HCT116 (cell line): ENCODE measurements around the gene THSD7A. TPM values are rescaled to one million over a fixed set of nuclear protein-coding genes. Genes with fewer than 3 reads are reported as not detected.

ENCODE experiments used
- ATAC-seq: fragments of 200-7000 bp; cut with Tn5 transposase; 2 replicates; pipeline ENCODE4 v1.9.1; 2020; ENCODE audit warnings: mild to moderate bottlenecking, moderate library complexity
- BruUV-seq: library from RNA; stranded (reverse); fragments of 400-500 nt; replicated peaks from 2 replicates; lab custom pipeline; 2021; lab: Mats Ljungman, UMichigan
- CTCF ChIA-PET: fragments of 300-600 bp; sonication (Branson Sonifier 250); formaldehyde crosslinking; loops from one replicate; lab custom pipeline; 2021; ENCODE audit warnings: antibody characterized with exemption; lab: Charles Lee
- POLR2A ChIA-PET: fragments of 300-600, 350-600 bp; sonication (Branson Sonifier 250); formaldehyde crosslinking; loops from one replicate; lab custom pipeline; 2021; ENCODE audit warnings: antibody characterized with exemption; lab: Charles Lee
- RAD21 ChIA-PET, 2 experiments: fragments of 300-600 bp; sonication (Branson Sonifier 250); formaldehyde crosslinking; loops; one replicate each; lab custom pipeline; 2023; ENCODE audit warnings: low total read pairs in 2 of 2; ENCODE audit not compliant: uncharacterized antibody in 2 of 2, unreplicated experiment in 2 of 2, low non-redundant PET in 1 of 2; lab: Charles Lee
- DNase-seq: peaks from one replicate; pipeline ENCODE4 v3.0.0-alpha.2; 2010; ENCODE audit warnings: low read depth, low spot score
- H2AFZ ChIP-seq: fragments of 200-600 bp; shearing (Covaris generic), sonication (generic); 2 replicates; pipeline ENCODE4 v1.6.1; 2017; ENCODE audit warnings: low read depth, mixed run types, mixed read lengths, antibody characterized with exemption, low read length; ENCODE audit not compliant: poor library complexity, severe bottlenecking
- H3K27ac ChIP-seq: 2 replicates; pipeline ENCODE4 v1.5.1; 2012; ENCODE audit warnings: low read depth, low read length
- H3K27me3 ChIP-seq: fragments of 200-600 bp; sonication (generic); 2 replicates; pipeline ENCODE4 v1.6.1; 2016; ENCODE audit warnings: mixed run types, low read length, mixed read lengths; ENCODE audit not compliant: insufficient read depth
- H3K36me3 ChIP-seq, 2 experiments: fragments of 200-500 bp in 1 of 2; fragments of 200-600 bp in 1 of 2; sonication (Bioruptor generic) in 1 of 2; sonication (generic) in 1 of 2; 2 replicates each; pipeline versions ENCODE4 v1.5.1 to v1.6.1; 2014 to 2016; ENCODE audit warnings: low read length in 2 of 2, inconsistent platforms in 1 of 2, mixed read lengths in 1 of 2, mixed run types in 1 of 2; ENCODE audit not compliant: insufficient read depth in 2 of 2, control insufficient read depth in 1 of 2
- H3K4me1 ChIP-seq, 2 experiments: fragments of 200-600 bp in 1 of 2; sonication (generic) in 1 of 2; 2 replicates each; pipeline versions ENCODE4 v1.5.1 to v1.6.1; 2012 to 2017; ENCODE audit warnings: low read length in 2 of 2, inconsistent platforms in 1 of 2, mild to moderate bottlenecking in 1 of 2, mixed read lengths in 1 of 2, mixed run types in 1 of 2, moderate library complexity in 1 of 2; ENCODE audit not compliant: insufficient read depth in 2 of 2, control insufficient read depth in 1 of 2
- H3K4me2 ChIP-seq: fragments of 200-600 bp; sonication (generic); 2 replicates; pipeline ENCODE4 v1.6.1; 2017; ENCODE audit warnings: mixed run types, low read length, mixed read lengths
- H3K4me3 ChIP-seq, 2 experiments: fragments of 200-600 bp in 1 of 2; sonication (generic) in 1 of 2; replicated peaks in 1 of 2; 2 replicates each; pipeline ENCODE4 v1.5.1; 2011 to 2016; ENCODE audit warnings: low read length in 2 of 2, control low read depth in 1 of 2, low read depth in 1 of 2, mild to moderate bottlenecking in 1 of 2, mixed read lengths in 1 of 2, mixed run types in 1 of 2
- H3K79me2 ChIP-seq: fragments of 200-600 bp; sonication (generic); 2 replicates; pipeline ENCODE4 v1.6.1; 2017; ENCODE audit warnings: mild to moderate bottlenecking, mixed run types, low read length, moderate library complexity, mixed read lengths; ENCODE audit not compliant: insufficient read depth
- H3K9ac ChIP-seq: fragments of 200-600 bp; sonication (generic); 2 replicates; pipeline ENCODE4 v1.6.1; 2016; ENCODE audit warnings: low read length, mixed read lengths
- H3K9me2 ChIP-seq: fragments of 200-600 bp; sonication (generic), shearing (Covaris generic); 2 replicates; pipeline ENCODE4 v1.6.1; 2017; ENCODE audit warnings: mixed run types, mild to moderate bottlenecking, moderate library complexity; ENCODE audit not compliant: insufficient read depth
- H3K9me3 ChIP-seq, 2 experiments: fragments of 200-500 bp in 1 of 2; fragments of 200-600 bp in 1 of 2; sonication (Bioruptor generic) in 1 of 2; sonication (generic) in 1 of 2; 2 replicates each; pipeline ENCODE4 v1.6.1; 2014 to 2017; ENCODE audit warnings: low read length in 2 of 2, mixed read lengths in 2 of 2, inconsistent platforms in 1 of 2, low read depth in 1 of 2, mild to moderate bottlenecking in 1 of 2, mixed run types in 1 of 2, moderate library complexity in 1 of 2; ENCODE audit not compliant: control insufficient read depth in 1 of 2, insufficient read depth in 1 of 2
- H4K20me1 ChIP-seq: fragments of 200-600 bp; sonication (generic), shearing (Covaris generic); 2 replicates; pipeline ENCODE4 v1.6.1; 2017; ENCODE audit warnings: mixed run types, mild to moderate bottlenecking, moderate library complexity; ENCODE audit not compliant: insufficient read depth
- ATF3 ChIP-seq: IDR thresholded peaks from 2 replicates; pipeline ENCODE4 v1.6.1; 2012
- CBX3 ChIP-seq: IDR thresholded peaks from 2 replicates; pipeline ENCODE4 v1.6.1; 2012; ENCODE audit warnings: low read depth
- EGR1 ChIP-seq: IDR thresholded peaks from 2 replicates; pipeline ENCODE4 v1.6.1; 2012; ENCODE audit warnings: low read depth
- EZH2phosphoT487 ChIP-seq: fragments of 200-600 bp; IDR thresholded peaks from 2 replicates; pipeline ENCODE4 v1.6.1; 2018; ENCODE audit warnings: antibody characterized with exemption, borderline replicate concordance
- POLR2AphosphoS5 ChIP-seq: IDR thresholded peaks from 2 replicates; pipeline ENCODE4 v1.6.1; 2011; ENCODE audit warnings: mild to moderate bottlenecking, low read depth, low read length, moderate library complexity
- RAD21 ChIP-seq: IDR thresholded peaks from 2 replicates; pipeline ENCODE4 v1.6.1; 2012; ENCODE audit warnings: low read depth, mild to moderate bottlenecking
- SP1 ChIP-seq: IDR thresholded peaks from 2 replicates; pipeline ENCODE4 v1.6.1; 2012; ENCODE audit warnings: low read depth
- intact Hi-C: fragments of 100-400 bp; cut with micrococcal nuclease; formaldehyde crosslinking; loops from 2 replicates; pipeline ENCODE4 v1.10.0; 2022
- total RNA-seq: library from RNA; stranded (reverse); gene quantifications from one replicate; pipeline ENCODE4 v1.2.1, GENCODE V29; 2021; ENCODE audit not compliant: unreplicated experiment
- TF ChIP-seq, protein P1 (sequence below): IDR thresholded peaks from 2 replicates; pipeline ENCODE4 v1.6.1; 2012; ENCODE audit warnings: low read depth
- TF ChIP-seq, protein P2 (sequence below), 3 experiments: fragments of 200-600 bp in 1 of 3; sonication (generic) in 1 of 3; IDR thresholded peaks in 2 of 3; conservative IDR thresholded peaks in 1 of 3; 2 replicates each; pipeline ENCODE4 v1.5.1; 2012 to 2017; ENCODE audit warnings: low read depth in 2 of 3, low read length in 2 of 3, antibody characterized with exemption in 1 of 3, borderline replicate concordance in 1 of 3, control low read depth in 1 of 3, mild to moderate bottlenecking in 1 of 3, mixed read lengths in 1 of 3, mixed run types in 1 of 3, moderate library complexity in 1 of 3; ENCODE audit not compliant: insufficient read depth in 1 of 3

Gene THSD7A
- total RNA-seq, 1 experiment from 2014 or later, result 0.05 TPM

GRCh38 chr7:11648980-11649379, 183.0 kb downstream of the THSD7A start:
- H3K9me2 ChIP-seq, result no peaks in the 10 kb centered on the region
- H2AFZ ChIP-seq, result no peak overlapping the region
- H3K79me2 ChIP-seq, result no peaks in the 10 kb centered on the region
- no peaks in the 10 kb centered on the region for H4K20me1 ChIP-seq
- H3K36me3 ChIP-seq, result no peaks in the 10 kb centered on the region
- H3K4me1 ChIP-seq, result no peaks in the 10 kb centered on the region
- TF ChIP-seq, protein P1, sequence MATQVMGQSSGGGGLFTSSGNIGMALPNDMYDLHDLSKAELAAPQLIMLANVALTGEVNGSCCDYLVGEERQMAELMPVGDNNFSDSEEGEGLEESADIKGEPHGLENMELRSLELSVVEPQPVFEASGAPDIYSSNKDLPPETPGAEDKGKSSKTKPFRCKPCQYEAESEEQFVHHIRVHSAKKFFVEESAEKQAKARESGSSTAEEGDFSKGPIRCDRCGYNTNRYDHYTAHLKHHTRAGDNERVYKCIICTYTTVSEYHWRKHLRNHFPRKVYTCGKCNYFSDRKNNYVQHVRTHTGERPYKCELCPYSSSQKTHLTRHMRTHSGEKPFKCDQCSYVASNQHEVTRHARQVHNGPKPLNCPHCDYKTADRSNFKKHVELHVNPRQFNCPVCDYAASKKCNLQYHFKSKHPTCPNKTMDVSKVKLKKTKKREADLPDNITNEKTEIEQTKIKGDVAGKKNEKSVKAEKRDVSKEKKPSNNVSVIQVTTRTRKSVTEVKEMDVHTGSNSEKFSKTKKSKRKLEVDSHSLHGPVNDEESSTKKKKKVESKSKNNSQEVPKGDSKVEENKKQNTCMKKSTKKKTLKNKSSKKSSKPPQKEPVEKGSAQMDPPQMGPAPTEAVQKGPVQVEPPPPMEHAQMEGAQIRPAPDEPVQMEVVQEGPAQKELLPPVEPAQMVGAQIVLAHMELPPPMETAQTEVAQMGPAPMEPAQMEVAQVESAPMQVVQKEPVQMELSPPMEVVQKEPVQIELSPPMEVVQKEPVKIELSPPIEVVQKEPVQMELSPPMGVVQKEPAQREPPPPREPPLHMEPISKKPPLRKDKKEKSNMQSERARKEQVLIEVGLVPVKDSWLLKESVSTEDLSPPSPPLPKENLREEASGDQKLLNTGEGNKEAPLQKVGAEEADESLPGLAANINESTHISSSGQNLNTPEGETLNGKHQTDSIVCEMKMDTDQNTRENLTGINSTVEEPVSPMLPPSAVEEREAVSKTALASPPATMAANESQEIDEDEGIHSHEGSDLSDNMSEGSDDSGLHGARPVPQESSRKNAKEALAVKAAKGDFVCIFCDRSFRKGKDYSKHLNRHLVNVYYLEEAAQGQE, result no peak
- no peak for TF ChIP-seq EGR1
- no peak for TF ChIP-seq RAD21
- TF ChIP-seq POLR2AphosphoS5, result no peak
- TF ChIP-seq, protein P2, sequence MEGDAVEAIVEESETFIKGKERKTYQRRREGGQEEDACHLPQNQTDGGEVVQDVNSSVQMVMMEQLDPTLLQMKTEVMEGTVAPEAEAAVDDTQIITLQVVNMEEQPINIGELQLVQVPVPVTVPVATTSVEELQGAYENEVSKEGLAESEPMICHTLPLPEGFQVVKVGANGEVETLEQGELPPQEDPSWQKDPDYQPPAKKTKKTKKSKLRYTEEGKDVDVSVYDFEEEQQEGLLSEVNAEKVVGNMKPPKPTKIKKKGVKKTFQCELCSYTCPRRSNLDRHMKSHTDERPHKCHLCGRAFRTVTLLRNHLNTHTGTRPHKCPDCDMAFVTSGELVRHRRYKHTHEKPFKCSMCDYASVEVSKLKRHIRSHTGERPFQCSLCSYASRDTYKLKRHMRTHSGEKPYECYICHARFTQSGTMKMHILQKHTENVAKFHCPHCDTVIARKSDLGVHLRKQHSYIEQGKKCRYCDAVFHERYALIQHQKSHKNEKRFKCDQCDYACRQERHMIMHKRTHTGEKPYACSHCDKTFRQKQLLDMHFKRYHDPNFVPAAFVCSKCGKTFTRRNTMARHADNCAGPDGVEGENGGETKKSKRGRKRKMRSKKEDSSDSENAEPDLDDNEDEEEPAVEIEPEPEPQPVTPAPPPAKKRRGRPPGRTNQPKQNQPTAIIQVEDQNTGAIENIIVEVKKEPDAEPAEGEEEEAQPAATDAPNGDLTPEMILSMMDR (IDR thresholded peaks at IDR 0.05 in 2 of 3, conservative IDR thresholded peaks at IDR 0.05 in 1 of 3; ENCODE audit: borderline replicate concordance in 1 of 3, insufficient read depth in 1 of 3, low read depth in 2 of 3, low read length in 2 of 3), result no peak
- no peak for TF ChIP-seq CBX3
- TF ChIP-seq EZH2phosphoT487, result no peak
- TF ChIP-seq SP1, result no peak
- TF ChIP-seq ATF3, result no peak
- POLR2A ChIA-PET, result no interaction called here
- no peak overlapping the region for H3K4me2 ChIP-seq
- no TSS peak for BruUV-seq
- H3K27me3 ChIP-seq, result no peaks in the 10 kb centered on the region
- DNase-seq, result no peak
- no peak for ATAC-seq
- intact Hi-C loops, result loop anchor here (5.0 kb wide), 1 partner anchor 78 kb away; no protein-coding TSS in a partner anchor
- no peak overlapping the region for H3K4me3 ChIP-seq
- no peaks in the 10 kb centered on the region for H3K9me3 ChIP-seq
- H3K27ac ChIP-seq, result no peak overlapping the region
- RAD21 ChIA-PET, result no interaction called here
- no peak overlapping the region for H3K9ac ChIP-seq
- CTCF ChIA-PET, result no interaction called here
